ENCODE data around the gene SORT1.

The SORT1 gene

GRCh38 chr1:109433322-109433721 is 35.6 kb upstream of the SORT1 start:
- TF ChIP-seq ZFX (IDR thresholded peaks at IDR 0.05) (no peak), CTCF (conservative IDR thresholded peaks at IDR 0.05) (no peak)
- H3K27ac ChIP-seq = no peak overlapping the region

- TF ChIP-seq ZFX (IDR thresholded peaks at IDR 0.05) (no peak), CTCF (conservative IDR thresholded peaks at IDR 0.05) (no peak)
- no peak overlapping the region for H3K27ac ChIP-seq
These were observed 34.6 kb upstream of the SORT1 start for GRCh38 chr1:109432336-109432735.

- peak overlapping the region; percentile 89 for H3K27ac ChIP-seq
- TF ChIP-seq CTCF (conservative IDR thresholded peaks at IDR 0.05) = no peak
- no peak for TF ChIP-seq ZFX (IDR thresholded peaks at IDR 0.05)
These were observed 29.4 kb upstream of the SORT1 start for GRCh38 chr1:109427171-109427467.

- TF ChIP-seq ZFX (IDR thresholded peaks at IDR 0.05) (no peak; the same call in 1 of the 2 replicates), CTCF (conservative IDR thresholded peaks at IDR 0.05) (no peak)
- H3K27ac ChIP-seq = peak within 1 kb of the TSS; percentile 89
These were observed 28.8 kb upstream of the SORT1 start, which contains the start of gene PSMA5 for GRCh38 chr1:109426281-109427170. TSS of gene PSMA5 (minus strand) at chr1:109426448. CDS start at chr1:109426330, 118 bp downstream.

- H3K27ac ChIP-seq = peak overlapping the region; percentile 89
- TF ChIP-seq CTCF (conservative IDR thresholded peaks at IDR 0.05) = no peak
- TF ChIP-seq ZFX (IDR thresholded peaks at IDR 0.05) = peak; percentile 83
These were observed 27.9 kb upstream of the SORT1 start for GRCh38 chr1:109425391-109426280.

GRCh38 chr1:109423498-109423897 is 25.8 kb upstream of the SORT1 start:
- H3K27ac ChIP-seq = no peak overlapping the region
- TF ChIP-seq ZFX (IDR thresholded peaks at IDR 0.05) (no peak), CTCF (conservative IDR thresholded peaks at IDR 0.05) (no peak)

GRCh38 chr1:109412551-109412950 is 14.8 kb upstream of the SORT1 start:
- no peak overlapping the region for H3K27ac ChIP-seq
- no peak for TF ChIP-seq CTCF (conservative IDR thresholded peaks at IDR 0.05)
- no peak for TF ChIP-seq ZFX (IDR thresholded peaks at IDR 0.05)

Measured in C4-2B (cell line).